GM21717 (cell line): Measurements from ENCODE around the gene SMAP1.
A peak's percentile ranks its signal among the peaks of the same experiment; 100 is the strongest.

Experiments used
- ATAC-seq: cut with Tn5 transposase; IDR thresholded peaks from one replicate; pipeline ENCODE4 v1.9.1; 2021; ENCODE audit warnings: mild to moderate bottlenecking, moderate library complexity; ENCODE audit not compliant: unreplicated experiment

SMAP1 gene

DNA sequence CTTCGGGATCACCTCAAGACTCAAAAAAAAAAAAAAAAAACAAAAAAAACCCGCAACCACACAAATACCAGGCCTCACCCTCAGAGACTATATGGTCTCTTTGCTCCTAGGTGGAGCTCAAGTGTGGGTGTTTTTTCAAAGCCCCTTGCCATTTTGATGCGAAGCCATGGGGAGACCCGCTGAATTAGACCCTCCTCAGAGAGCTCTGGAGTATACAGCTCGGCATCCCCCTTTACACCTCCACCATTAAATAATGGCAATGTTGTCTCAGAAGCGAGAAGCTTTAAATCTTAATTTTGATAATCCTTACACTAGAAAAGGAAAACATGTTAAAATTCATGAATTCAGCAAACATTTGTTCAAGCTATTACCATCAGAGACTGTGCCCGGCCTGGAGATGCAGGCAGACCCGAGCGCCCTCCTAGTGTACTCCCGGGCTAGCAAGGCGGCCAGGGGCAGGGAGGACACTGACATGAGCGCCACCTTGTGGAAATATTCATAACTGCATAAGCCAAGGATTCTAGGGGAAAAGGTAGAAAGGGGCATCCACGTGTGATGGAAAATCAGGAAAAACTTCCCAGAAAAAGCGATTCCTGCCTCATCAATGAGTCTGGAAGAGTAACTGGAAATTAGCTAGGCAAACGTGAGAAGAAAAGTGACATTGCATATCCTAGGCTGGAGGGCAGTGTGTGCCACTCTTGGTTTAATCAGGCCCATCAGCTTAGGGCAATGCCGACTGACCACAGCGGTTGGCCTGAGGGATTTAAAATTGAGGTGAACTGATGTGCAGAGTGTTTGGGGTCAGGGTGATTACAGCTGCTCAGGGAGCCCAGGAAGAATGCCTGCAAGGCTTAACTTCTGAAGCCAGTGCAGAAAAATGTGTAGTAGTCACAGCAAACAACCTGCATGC lies 216.6 kb downstream of the SMAP1 start:
- ATAC-seq = peak; percentile 68

DNA sequence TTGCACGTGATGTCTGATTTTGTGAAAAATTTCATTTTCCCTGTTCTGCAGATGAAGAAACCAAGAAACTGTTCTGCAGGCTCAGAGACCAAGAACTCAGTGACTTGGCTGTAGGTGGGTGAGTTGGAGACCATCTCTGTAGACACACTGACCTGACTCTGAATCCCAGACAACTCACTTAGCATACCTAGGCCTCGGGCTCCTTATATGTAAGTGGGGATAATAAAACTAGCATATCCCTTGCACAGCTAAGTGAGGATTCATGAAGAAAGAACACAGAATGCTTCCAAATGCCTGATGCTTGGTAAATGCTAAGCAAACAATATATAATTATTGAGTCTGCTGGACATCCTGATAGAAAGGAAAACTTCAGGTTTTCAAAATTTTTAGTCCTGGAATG lies 218.4 kb downstream of the SMAP1 start:
- no peak for ATAC-seq

DNA sequence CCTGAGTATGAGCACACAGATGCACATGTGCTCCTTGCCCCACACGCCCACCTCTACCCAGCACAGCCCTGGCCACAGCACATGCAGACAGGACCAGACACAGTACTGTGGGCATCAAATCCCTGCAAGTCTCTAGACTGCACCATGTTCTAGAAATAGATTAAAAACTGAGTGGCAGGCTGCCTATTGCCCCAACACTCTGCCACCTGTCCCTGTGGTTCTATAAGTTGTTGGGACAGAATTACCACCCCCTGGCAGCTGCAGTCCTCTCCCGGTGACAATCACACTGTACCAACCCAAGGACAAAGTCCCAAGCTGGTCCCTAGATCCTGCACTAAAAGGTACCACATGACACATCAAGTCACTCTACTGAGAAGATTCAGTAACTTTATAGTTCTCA lies 219.0 kb downstream of the SMAP1 start:
- no peak for ATAC-seq

DNA sequence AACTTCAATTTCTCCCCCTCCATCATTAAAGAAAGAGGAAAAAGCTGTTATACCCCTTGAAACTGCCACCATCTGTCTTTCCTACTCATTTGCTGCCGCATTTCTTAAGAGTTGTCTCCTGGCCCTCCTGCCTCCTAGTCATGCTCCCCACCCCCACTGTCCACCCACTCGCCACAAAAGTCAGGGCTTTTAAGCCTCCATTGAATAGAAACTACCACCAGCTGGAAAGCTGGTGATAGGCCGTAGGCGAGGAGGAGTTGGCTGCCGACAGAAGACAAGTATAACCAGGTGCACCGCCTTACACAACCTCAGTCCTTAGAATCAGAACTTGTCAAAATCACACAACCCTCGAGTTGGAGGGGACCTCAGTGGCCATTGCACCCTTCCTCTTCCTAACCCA lies 221.6 kb downstream of the SMAP1 start:
- no peak for ATAC-seq

DNA sequence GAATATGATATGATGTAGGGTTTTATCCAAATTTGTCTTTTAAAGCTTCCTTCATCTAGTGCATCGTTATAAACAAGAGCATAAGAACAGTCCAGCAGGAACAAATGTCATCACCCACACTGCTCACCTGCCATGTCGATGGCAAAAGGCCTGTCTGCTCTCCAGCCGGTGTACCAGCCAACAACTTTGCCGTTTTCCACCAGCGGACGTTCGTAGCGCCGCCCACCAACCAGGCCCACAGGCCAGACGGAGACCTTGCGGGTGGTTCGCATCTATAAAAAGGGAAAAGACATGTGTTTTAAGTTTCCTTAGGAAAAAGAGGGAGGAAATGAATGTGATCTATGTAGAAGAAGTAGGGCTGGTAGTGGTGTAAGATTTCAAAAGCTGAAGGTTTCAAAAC lies 226.3 kb downstream of the SMAP1 start:
- ATAC-seq = no peak

DNA sequence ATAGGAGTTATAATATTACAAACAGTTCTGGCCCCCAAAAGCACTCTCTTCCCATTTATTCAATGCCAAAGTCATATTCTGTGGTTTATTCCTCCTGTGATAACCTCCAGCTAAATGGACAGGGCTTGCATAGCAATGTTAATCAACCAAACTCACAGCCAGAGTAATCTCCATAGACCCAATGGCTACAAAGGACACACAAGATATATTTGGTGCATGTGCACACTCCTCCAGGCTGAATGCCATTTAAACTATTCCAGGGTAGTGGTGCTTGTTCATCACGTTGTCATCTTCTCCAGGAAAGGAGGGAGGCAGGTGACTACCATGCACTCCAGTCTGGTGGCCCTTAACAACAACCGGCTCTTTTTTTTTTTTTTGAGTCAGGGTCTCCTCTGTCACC lies 232.4 kb downstream of the SMAP1 start:
- ATAC-seq = no peak

DNA sequence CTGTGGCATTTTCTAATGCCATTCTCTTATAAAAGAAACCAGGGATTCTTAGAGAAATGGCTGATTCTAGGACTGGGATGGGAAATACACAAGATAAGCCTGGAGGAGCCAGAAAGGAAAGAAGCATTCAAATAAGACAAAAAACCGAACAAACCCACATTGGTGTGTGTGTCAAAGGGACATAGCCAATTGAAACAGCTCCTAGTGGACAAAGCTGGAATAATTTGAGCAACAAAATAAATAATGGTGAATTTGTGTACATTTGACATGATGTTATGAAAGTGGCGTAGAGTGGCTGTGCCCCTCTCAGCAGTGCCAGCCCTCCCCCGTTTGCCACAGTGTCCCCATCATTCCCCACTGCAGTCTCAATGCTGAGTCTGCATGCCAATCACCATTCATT lies 233.6 kb downstream of the SMAP1 start:
- no peak for ATAC-seq

DNA sequence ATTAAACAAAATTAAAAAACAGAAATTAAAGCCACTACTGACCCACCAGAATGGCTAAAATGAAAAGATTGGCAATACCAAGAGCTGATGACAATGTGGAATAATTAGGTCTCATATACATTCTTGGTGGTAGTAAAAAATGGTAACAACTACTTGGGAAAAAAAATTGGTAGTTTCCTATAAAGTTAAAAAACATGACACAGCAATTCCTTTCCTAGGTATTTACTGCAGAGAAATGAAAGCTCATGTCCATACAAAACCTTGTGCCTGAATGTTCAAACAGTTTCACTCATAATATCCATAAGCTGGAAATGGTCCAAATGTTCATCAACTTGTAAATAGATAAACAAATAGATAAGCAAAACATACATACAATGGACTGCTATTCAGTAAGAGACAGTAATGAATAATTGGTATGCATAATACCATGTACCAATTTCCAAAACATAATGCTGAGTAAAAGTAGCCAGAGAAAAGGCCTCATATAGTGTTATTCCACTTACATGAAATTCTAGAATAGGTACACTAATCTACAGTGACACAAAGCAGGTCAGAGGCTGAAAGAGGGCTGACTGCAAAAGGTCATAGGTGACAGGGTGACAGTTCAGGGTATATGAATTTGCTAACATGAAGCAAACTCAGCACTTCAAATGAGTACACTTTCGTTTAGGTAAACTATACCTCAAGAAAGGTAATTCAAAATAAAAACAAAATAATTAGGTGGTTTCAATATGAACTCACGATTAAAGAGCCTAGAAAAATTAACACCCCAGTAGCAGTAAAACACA lies 236.2 kb downstream of the SMAP1 start:
- no peak for ATAC-seq

DNA sequence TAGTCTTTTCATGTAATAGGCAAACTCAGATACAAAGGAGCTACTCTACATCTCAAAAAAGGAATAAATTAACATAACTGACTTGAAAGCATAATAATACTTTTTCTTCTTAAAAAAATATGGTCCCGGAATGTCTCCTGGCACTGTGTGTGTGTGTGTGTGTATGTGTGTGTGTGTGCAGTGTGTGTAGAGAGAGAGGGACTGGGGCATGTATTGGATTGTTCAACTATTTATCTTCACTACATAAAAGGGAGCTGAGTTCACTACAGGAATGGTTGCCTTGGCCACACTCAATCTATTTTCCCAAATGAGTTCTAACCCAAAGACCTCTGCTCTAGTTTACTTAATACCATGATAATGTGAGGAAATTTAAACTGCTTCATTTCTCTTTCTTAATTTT lies 238.1 kb downstream of the SMAP1 start:
- ATAC-seq = no peak
